VCaP (cell line): ENCODE measurements around the gene CH25H.
"Not testable (repeated sequence)": the region's sequence is repeated elsewhere in the genome, so short reads cannot be mapped to it uniquely, and the experiment has no call there.

Experiments
- H3K27ac ChIP-seq: fragments of 450-650 bp; 2 replicates; pipeline ENCODE4 v1.5.1; 2017
- TF ChIP-seq, protein P1 (sequence below): fragments of 450-650 bp; conservative IDR thresholded peaks from 2 replicates; pipeline ENCODE4 v1.5.1; 2017; ENCODE audit warnings: mild to moderate bottlenecking, moderate library complexity

CH25H gene

DNA sequence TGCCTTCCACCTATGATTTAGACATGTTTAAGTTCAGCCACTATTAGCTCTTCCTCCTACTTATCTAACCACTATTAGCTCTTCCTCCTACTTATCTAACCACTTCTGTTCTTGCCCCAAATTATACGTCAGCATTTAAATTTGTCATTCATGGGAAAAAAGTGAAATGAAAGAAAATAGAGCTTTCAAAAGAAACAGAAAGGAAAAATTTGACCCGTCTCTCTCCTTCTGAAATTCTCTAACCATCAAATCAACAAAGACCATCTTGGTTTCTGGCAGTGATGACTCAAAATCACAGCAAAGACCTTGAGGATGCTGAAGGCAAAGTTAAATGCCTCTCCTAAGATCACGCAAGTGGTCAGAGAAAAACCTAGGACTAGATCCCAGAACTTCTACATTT lies 41.9 kb upstream of the CH25H start:
- TF ChIP-seq, protein P1, sequence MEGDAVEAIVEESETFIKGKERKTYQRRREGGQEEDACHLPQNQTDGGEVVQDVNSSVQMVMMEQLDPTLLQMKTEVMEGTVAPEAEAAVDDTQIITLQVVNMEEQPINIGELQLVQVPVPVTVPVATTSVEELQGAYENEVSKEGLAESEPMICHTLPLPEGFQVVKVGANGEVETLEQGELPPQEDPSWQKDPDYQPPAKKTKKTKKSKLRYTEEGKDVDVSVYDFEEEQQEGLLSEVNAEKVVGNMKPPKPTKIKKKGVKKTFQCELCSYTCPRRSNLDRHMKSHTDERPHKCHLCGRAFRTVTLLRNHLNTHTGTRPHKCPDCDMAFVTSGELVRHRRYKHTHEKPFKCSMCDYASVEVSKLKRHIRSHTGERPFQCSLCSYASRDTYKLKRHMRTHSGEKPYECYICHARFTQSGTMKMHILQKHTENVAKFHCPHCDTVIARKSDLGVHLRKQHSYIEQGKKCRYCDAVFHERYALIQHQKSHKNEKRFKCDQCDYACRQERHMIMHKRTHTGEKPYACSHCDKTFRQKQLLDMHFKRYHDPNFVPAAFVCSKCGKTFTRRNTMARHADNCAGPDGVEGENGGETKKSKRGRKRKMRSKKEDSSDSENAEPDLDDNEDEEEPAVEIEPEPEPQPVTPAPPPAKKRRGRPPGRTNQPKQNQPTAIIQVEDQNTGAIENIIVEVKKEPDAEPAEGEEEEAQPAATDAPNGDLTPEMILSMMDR = no peak
- H3K27ac ChIP-seq = no peak overlapping the region

DNA sequence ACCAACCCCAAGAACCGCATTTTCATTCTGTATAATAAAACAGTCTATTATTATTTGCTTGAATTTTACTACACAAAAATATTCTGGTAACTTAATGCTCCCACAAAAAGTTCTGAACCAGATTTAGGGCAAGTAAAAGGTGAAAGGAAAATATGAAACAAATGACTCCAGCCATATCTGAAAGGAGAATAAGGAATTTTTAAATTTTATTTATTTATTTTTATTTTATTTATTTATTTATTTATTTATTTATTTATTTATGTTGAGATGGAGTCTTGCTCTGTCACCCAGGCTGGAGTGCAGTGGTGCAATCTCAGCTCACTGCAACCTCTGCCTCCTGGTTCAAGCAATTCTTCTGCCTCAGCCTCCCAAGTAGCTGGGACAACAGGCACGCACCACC lies 40.5 kb upstream of the CH25H start:
- H3K27ac ChIP-seq = not testable (repeated sequence)

DNA sequence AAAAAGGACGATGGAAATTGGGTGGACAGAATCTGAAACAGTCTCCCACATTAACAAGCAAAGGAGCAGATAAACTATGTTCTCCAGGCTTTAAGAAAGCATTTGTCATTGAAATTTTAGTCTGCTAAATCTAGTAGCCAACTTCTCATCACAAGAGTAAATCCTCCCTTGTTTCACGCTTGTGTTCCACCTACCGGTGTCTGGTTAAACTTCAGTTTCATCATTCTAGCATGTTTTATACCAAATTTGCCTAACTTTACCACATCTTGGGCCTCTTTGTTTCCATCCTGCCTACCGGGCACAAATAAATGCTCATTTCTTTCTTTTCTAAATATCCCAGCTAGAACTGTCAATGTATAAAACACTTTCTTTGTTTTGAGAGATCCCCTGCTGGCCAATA lies 38.7 kb upstream of the CH25H start:
- no peak overlapping the region for H3K27ac ChIP-seq
- TF ChIP-seq, protein P1 = no peak

DNA sequence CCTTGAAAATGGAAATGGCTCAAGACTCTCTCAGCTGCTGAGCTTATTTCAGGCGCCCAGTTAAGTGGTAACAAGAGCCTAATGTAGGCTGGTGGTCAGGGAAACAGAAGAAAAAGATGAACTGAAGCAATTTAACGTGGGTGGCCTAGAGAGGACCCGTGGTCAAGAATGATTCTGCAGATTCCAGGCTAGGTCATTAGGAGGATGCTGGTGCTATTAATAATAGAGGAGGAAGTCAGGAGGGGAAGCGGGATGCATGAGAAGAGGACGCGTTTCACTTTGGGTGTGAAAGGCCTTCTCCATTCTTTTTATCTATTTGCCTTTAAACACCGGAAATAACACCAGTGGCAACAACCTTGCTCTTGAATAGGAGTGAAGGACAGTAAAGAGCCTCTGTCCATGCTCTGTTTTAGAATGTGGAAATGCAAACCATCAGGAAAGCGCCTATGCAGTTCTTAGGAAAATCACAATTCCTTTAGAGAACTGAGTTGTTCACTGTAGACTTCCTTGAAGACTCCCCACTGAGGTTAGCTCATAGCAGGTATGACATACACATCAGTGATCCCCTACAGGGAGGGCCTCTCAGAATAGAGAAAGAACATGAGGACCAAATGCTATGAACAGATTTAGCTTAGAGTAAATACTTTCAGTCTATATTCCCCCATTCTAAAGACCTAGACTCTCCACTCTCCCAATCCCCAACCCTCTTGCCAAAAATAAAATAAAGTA lies 35.9 kb upstream of the CH25H start:
- H3K27ac ChIP-seq = no peak overlapping the region
- TF ChIP-seq, protein P1 = no peak

DNA sequence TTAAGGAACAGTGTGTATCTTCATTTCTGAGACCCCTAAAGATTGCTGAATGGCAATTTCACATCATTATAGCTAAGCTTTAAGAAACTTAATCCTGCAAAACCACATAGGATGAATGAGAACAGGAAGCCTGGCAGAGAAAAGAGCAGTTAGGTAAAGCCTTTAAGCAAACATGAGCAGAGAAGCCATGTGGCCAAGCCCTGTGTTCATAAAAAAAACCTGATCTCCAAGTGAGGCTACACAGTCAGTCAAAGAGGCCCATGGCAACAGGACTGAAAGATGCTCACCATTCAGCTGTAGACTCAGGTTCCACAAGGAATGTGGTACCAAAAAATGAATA lies 35.2 kb upstream of the CH25H start:
- TF ChIP-seq, protein P1 = no peak
- no peak overlapping the region for H3K27ac ChIP-seq

DNA sequence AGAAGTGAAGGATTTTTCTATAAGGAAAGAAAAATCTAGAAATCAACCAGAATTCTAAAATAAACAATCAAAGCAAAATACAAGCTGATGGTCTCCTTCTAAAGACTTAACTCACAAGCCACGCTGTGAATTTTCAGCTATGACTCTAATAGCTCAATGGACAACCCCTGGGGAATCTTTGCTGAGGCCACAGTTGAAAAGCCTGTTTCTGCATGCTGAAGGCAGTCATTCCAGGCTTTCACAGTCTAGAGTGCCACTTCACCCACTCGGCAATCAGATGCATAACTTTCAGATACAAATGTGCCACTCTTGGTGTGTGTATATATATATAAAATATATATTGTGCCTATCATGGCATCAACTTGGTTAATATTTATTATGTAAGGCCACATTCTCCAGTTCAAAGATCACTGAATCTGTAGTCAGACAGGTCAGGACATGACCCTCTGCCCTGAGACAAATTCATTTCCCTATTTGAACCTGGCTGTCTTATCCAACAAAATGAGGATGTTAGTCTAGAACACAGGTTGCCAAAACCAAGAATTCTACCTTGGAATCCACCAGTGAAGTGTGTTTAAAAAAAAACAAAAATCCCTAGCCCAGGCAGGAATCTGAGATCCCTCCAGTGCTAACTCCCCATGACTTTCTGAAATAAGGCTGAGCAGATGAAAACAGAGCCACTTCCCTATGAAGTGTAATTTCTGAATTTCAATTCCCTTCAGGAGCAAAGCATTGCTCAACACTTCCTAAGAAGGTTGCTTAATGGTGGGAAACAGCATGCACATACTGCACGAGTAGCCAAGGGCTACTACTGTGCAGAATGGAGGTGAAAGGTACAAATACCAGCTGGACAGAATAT lies 34.6 kb upstream of the CH25H start:
- H3K27ac ChIP-seq = no peak overlapping the region
- TF ChIP-seq, protein P1 = no peak

DNA sequence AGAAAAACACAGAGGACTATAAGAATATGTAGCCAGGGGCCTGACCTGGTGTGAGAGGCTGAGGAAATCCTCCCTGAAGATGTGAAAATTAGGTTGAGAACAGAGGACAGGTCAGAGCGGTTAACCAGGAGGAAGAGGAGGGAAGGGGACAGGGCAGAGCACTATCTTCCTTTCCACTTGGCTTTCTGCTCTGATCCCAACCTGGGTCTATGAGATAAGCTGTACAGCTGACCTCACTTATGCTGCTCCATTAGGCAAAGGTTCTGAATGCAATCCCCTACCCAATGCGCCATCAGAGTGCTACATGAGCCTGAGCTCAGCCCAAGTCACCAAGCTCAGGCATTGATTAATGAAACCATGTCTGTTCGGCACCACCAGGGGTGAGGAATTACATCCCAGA lies 33.9 kb upstream of the CH25H start:
- no peak overlapping the region for H3K27ac ChIP-seq
- TF ChIP-seq, protein P1 = no peak

DNA sequence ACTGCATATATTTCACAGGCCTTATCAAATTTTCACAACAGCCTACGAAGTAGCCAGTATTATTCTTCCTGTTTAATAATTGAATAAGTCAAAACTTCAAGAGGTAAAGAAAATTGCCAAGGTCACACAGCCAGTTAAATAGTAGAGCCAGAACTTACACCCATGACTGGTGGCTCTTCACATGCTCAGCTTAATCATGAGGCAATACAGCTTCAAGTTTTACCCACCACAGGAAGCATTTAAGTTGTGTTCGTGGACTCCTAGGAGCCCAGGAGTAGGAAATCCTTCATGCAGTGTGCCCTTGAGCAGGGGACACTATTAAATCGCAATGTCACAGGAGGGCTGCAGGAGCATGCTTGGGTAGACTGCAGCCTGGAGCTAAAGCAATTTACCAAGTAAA lies 33.4 kb upstream of the CH25H start:
- TF ChIP-seq, protein P1 = no peak
- no peak overlapping the region for H3K27ac ChIP-seq
